Measurements from ENCODE around the gene TTC27.

- TF ChIP-seq CTCF (IDR thresholded peaks at IDR 0.05; ENCODE audit: borderline replicate concordance, extremely low read depth, low read length, poor library complexity, severe bottlenecking) (no peak), EZH2 (IDR thresholded peaks at IDR 0.05; ENCODE audit: borderline replicate concordance, low read depth, low read length, severe bottlenecking) (no peak)
These were observed 128.4 kb downstream of the TTC27 start for GRCh38 chr2:32756074-32756727.

All from DND-41 (cell line).